SU-DHL-6 (cell line): ENCODE measurements around the gene HCRTR1.

ENCODE experiments used
- H2AFZ ChIP-seq: fragments of 200-600 bp; sonication (generic); 2 replicates; pipeline ENCODE4 v1.6.1; 2014; ENCODE audit warnings: low read depth, mild to moderate bottlenecking, moderate library complexity, mixed read lengths, antibody characterized with exemption, low read length; ENCODE audit not compliant: severe bottlenecking
- H3F3A ChIP-seq: fragments of 200-600 bp; shearing (Covaris generic); 2 replicates; pipeline ENCODE4 v1.6.0; 2016; ENCODE audit warnings: antibody characterized with exemption, mild to moderate bottlenecking; ENCODE audit not compliant: insufficient read depth
- H3K27ac ChIP-seq: fragments of 200-600 bp; sonication (generic); 2 replicates; pipeline ENCODE4 v1.5.1; 2016; ENCODE audit warnings: low read depth, mild to moderate bottlenecking, low read length, moderate library complexity, mixed read lengths
- H3K27me3 ChIP-seq: fragments of 200-600 bp; sonication (generic), shearing (Covaris generic); 2 replicates; pipeline ENCODE4 v1.6.0; 2014; ENCODE audit warnings: mild to moderate bottlenecking, low read length
- H3K36me3 ChIP-seq: fragments of 200-600 bp; sonication (generic); 2 replicates; pipeline ENCODE4 v1.6.1; 2014; ENCODE audit warnings: mild to moderate bottlenecking, low read length, mixed read lengths
- H3K4me2 ChIP-seq: fragments of 300-600, 200-600 bp; shearing (Covaris generic), sonication (generic); 2 replicates; pipeline ENCODE4 v1.6.0; 2014; ENCODE audit warnings: low read length, low read depth, mild to moderate bottlenecking; ENCODE audit not compliant: poor library complexity, severe bottlenecking
- H3K4me3 ChIP-seq: fragments of 200-600 bp; sonication (generic); 2 replicates; pipeline ENCODE4 v1.5.1; 2014; ENCODE audit warnings: antibody characterized with exemption, low read length, mild to moderate bottlenecking, mixed read lengths; ENCODE audit not compliant: insufficient read depth, poor library complexity, severe bottlenecking
- H3K79me2 ChIP-seq: fragments of 200-600 bp; sonication (generic); 2 replicates; pipeline ENCODE4 v1.6.1; 2014; ENCODE audit warnings: mild to moderate bottlenecking, low read length, moderate library complexity; ENCODE audit not compliant: insufficient read depth
- H3K9ac ChIP-seq: fragments of 200-600 bp; sonication (generic); 2 replicates; pipeline ENCODE4 v1.7.0; 2014; ENCODE audit warnings: mild to moderate bottlenecking, low read length
- H3K9me2 ChIP-seq: fragments of 200-600 bp; sonication (generic); replicated peaks from 2 replicates; pipeline ENCODE4 v1.6.1; 2014; ENCODE audit warnings: low read length; ENCODE audit not compliant: insufficient read depth
- H3K9me3 ChIP-seq: fragments of 200-600 bp; sonication (generic); 2 replicates; pipeline ENCODE4 v1.6.1; 2014; ENCODE audit warnings: low read length, mixed read lengths; ENCODE audit not compliant: insufficient read depth
- H4K20me1 ChIP-seq: fragments of 200-600 bp; sonication (generic); 2 replicates; pipeline ENCODE4 v1.6.1; 2014; ENCODE audit warnings: low read depth, mild to moderate bottlenecking, antibody characterized with exemption, low read length, moderate library complexity, mixed read lengths
- CTCF ChIP-seq: fragments of 200-600 bp; sonication (generic); IDR thresholded peaks from one replicate; pipeline ENCODE4 v1.5.1; 2017; ENCODE audit warnings: antibody characterized with exemption, mild to moderate bottlenecking, low read length, moderate library complexity; ENCODE audit not compliant: insufficient read depth, poor library complexity, severe bottlenecking
- EZH2phosphoT487 ChIP-seq: fragments of 200-600 bp; sonication (generic), shearing (Covaris generic); conservative IDR thresholded peaks from 2 replicates; pipeline ENCODE4 v1.6.1; 2018; ENCODE audit warnings: mild to moderate bottlenecking, antibody characterized with exemption, low read length, moderate library complexity, mixed read lengths

Gene HCRTR1

DNA sequence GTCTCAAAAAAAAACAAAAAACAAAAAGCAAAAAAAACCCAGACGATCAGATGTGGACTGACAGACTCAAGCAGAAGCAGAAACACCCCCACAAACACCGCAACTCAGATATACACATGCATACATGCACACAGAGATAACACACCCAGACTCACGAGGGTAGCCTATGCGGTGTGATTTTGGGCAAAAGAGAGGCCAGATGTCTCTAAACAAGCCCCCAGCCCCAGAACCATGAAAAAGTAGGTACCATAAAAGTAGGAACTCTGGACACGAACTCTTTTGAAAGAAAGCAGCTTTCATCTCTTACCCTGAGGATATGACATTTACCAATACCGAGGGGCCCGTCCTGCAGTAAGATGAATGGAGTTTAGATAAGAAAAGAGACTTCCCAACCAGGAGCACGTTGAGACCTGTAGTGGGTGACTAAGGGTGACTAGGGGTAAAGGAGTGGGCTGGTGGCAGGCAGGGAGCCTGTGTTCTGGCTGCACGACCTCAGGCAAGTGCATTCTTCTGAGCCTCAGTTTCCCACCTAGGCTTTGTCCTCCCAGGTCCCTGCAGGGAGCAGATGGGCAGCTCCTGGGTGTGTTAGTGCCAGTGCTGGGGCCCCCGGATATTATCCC is 42.6 kb upstream of the HCRTR1 start:
- no peaks in the 10 kb centered on the region for H4K20me1 ChIP-seq
- no peak overlapping the region for H3K4me3 ChIP-seq
- H3K4me2 ChIP-seq, result no peak overlapping the region
- H3F3A ChIP-seq, result no peaks in the 10 kb centered on the region
- no peaks in the 10 kb centered on the region for H3K9me3 ChIP-seq
- H3K79me2 ChIP-seq, result no peaks in the 10 kb centered on the region
- no peaks in the 10 kb centered on the region for H3K27me3 ChIP-seq
- TF ChIP-seq EZH2phosphoT487, result no peak
- no peak for TF ChIP-seq CTCF
- H3K36me3 ChIP-seq, result no peaks in the 10 kb centered on the region
- H3K27ac ChIP-seq, result no peak overlapping the region
- no peak overlapping the region for H3K9ac ChIP-seq
- no peak overlapping the region for H2AFZ ChIP-seq
- no peaks in the 10 kb centered on the region for H3K9me2 ChIP-seq

- no peaks in the 10 kb centered on the region for H4K20me1 ChIP-seq
- no peaks in the 10 kb centered on the region for H3F3A ChIP-seq
- H3K9ac ChIP-seq, result no peak overlapping the region
- no peak overlapping the region for H2AFZ ChIP-seq
- H3K27me3 ChIP-seq, result no peaks in the 10 kb centered on the region
- H3K36me3 ChIP-seq, result no peaks in the 10 kb centered on the region
- H3K79me2 ChIP-seq, result no peaks in the 10 kb centered on the region
- no peak overlapping the region for H3K4me2 ChIP-seq
- no peaks in the 10 kb centered on the region for H3K9me3 ChIP-seq
- no peak overlapping the region for H3K27ac ChIP-seq
- no peak for TF ChIP-seq EZH2phosphoT487
- TF ChIP-seq CTCF, result no peak
- no peaks in the 10 kb centered on the region for H3K9me2 ChIP-seq
- H3K4me3 ChIP-seq, result no peak overlapping the region
These were observed 41.9 kb upstream of the HCRTR1 start for GRCh38 chr1:31575369-31576140.

DNA sequence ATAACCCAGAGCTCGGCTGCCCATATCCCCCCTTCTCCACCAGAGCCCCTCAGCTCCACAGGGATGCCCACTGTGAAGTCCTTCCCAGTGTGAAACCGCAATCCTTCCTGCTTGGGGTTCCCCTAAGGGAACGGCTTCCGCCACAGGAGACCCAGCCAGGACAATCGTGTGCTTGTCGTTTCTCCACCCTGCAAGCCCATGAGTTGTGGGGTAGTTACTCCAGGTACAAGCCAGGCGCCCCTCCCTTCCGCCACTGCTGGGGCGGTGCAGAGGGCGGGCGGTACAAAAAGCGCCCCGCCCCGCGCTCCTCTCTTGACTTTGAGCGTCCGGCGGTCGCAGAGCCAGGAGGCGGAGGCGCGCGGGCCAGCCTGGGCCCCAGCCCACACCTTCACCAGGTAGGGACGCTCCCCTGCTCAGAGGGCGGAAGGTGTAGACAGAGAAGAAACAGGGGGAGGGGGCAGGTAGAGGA is 41.3 kb upstream of the HCRTR1 start, which contains the start of gene TINAGL1:
Gene TINAGL1 (plus strand): TSS at position 315 of the 469 bp plus-strand sequence. CDS start 634 bp downstream, outside the sequence.
- Histone ChIP-seq H3K27ac (no peak within 1 kb of the TSS), H3K4me3 (no peak within 1 kb of the TSS), H3F3A (no peaks in the 10 kb centered on the region), H4K20me1 (no peaks in the 10 kb centered on the region), H2AFZ (no peak within 1 kb of the TSS), H3K27me3 (no peaks in the 10 kb centered on the region), H3K9ac (no peak within 1 kb of the TSS), H3K4me2 (no peak within 1 kb of the TSS), H3K36me3 (no peaks in the 10 kb centered on the region), H3K9me2 (no peaks in the 10 kb centered on the region), H3K79me2 (no peaks in the 10 kb centered on the region), H3K9me3 (no peaks in the 10 kb centered on the region)
- TF ChIP-seq EZH2phosphoT487 (no peak), CTCF (no peak)
